Mesendoderm (in vitro differentiated cells): ENCODE data around the gene SORCS2.
A peak's percentile ranks its signal among the peaks of the same experiment; 100 is the strongest.

Source experiments
- DNase-seq: peaks from one replicate; pipeline ENCODE4 v3.0.0; 2013
- H2AK5ac ChIP-seq: 2 replicates; pipeline ENCODE4 v1.6.1; 2013; ENCODE audit warnings: low read length, inconsistent platforms
- H2BK120ac ChIP-seq: 2 replicates; pipeline ENCODE4 v1.6.1; 2013; ENCODE audit warnings: low read depth, mild to moderate bottlenecking, low read length, moderate library complexity, mixed read lengths
- H2BK15ac ChIP-seq: replicated peaks from 2 replicates; pipeline ENCODE4 v1.6.1; 2013; ENCODE audit warnings: low read depth, mild to moderate bottlenecking, moderate library complexity
- H2BK5ac ChIP-seq: 2 replicates; pipeline ENCODE4 v1.6.1; 2013; ENCODE audit warnings: low read length, inconsistent platforms
- H3K18ac ChIP-seq: 2 replicates; pipeline ENCODE4 v1.6.1; 2013; ENCODE audit warnings: mild to moderate bottlenecking, low read length, mixed read lengths
- H3K23ac ChIP-seq: one replicate; pipeline ENCODE4 v1.6.1; 2013; ENCODE audit warnings: low read length
- H3K27ac ChIP-seq: 2 replicates; pipeline ENCODE4 v1.5.1; 2013; ENCODE audit warnings: low read depth, mild to moderate bottlenecking, inconsistent platforms, low read length, moderate library complexity
- H3K27me3 ChIP-seq: 2 replicates; pipeline ENCODE4 v1.6.1; 2013; ENCODE audit warnings: low read length, control low read depth, mild to moderate bottlenecking, inconsistent platforms; ENCODE audit not compliant: insufficient read depth, poor library complexity
- H3K36me3 ChIP-seq: 2 replicates; pipeline ENCODE4 v1.6.1; 2013; ENCODE audit warnings: low read length, inconsistent platforms; ENCODE audit not compliant: control insufficient read depth, insufficient read depth
- H3K4ac ChIP-seq: one replicate; pipeline ENCODE4 v1.6.1; 2013; ENCODE audit warnings: low read depth, mild to moderate bottlenecking, low read length, moderate library complexity
- H3K4me1 ChIP-seq: 2 replicates; pipeline ENCODE4 v1.6.1; 2013; ENCODE audit warnings: low read depth, low read length, inconsistent platforms; ENCODE audit not compliant: control insufficient read depth
- H3K4me2 ChIP-seq: 2 replicates; pipeline ENCODE4 v1.6.1; 2013; ENCODE audit warnings: low read length
- H3K4me3 ChIP-seq: 2 replicates; pipeline ENCODE4 v1.5.1; 2013; ENCODE audit warnings: mild to moderate bottlenecking, low read length
- H3K56ac ChIP-seq: one replicate; pipeline ENCODE4 v1.6.1; 2013; ENCODE audit warnings: low read length
- H3K79me1 ChIP-seq: 2 replicates; pipeline ENCODE4 v1.6.1; 2013; ENCODE audit warnings: low read length, inconsistent platforms
- H3K79me2 ChIP-seq: 2 replicates; pipeline ENCODE4 v1.6.1; 2013; ENCODE audit warnings: mild to moderate bottlenecking, low read length; ENCODE audit not compliant: control insufficient read depth, insufficient read depth
- H3K9ac ChIP-seq: 2 replicates; pipeline ENCODE4 v1.6.1; 2013; ENCODE audit warnings: low read length, inconsistent platforms
- H4K5ac ChIP-seq: one replicate; pipeline ENCODE4 v1.6.1; 2013; ENCODE audit warnings: low read length
- H4K8ac ChIP-seq: one replicate; pipeline ENCODE4 v1.6.1; 2013; ENCODE audit warnings: low read depth, mild to moderate bottlenecking, control low read depth, low read length, moderate library complexity
- WGBS: extraction: QIAGEN DNeasy Blood & Tissue Kit; methylation state at CpG from one replicate; pipeline ENCODE4 v1.1.7; 2013; ENCODE audit warnings: low lambda C conversion rate, missing lambda C conversion rate; ENCODE audit not compliant: insufficient coverage; ENCODE audit errors: extremely low coverage; 5-methylcytosine and 5-hydroxymethylcytosine counted together

The SORCS2 gene

GRCh38 chr4:7523526-7523925 is 331.2 kb downstream of the SORCS2 start:
- Histone ChIP-seq H4K8ac (no peak overlapping the region), H3K9ac (no peak overlapping the region), H3K27ac (no peak overlapping the region), H3K4me3 (no peak overlapping the region), H3K4me2 (no peak overlapping the region), H3K36me3 (no peaks in the 10 kb centered on the region), H3K56ac (no peak overlapping the region), H3K27me3 (no peaks in the 10 kb centered on the region), H2BK120ac (no peak overlapping the region), H3K23ac (peak overlapping the region; percentile 2), H3K4ac (no peak overlapping the region), H2BK5ac (no peak overlapping the region), H2AK5ac (no peak overlapping the region), H3K4me1 (no peaks in the 10 kb centered on the region), H4K5ac (no peak overlapping the region), H3K79me1 (no peaks in the 10 kb centered on the region), H3K79me2 (no peaks in the 10 kb centered on the region), H3K18ac (no peak overlapping the region), H2BK15ac (no peak overlapping the region)
- DNase-seq, result no peak
- WGBS, result no CpG with 5 or more reads among the region's 12 CpGs

- Histone ChIP-seq H3K4me2 (no peak overlapping the region), H3K27ac (no peak overlapping the region), H2BK15ac (no peak overlapping the region), H3K79me1 (no peaks in the 10 kb centered on the region), H3K27me3 (no peaks in the 10 kb centered on the region), H3K4ac (no peak overlapping the region), H4K8ac (no peak overlapping the region), H3K23ac (no peak overlapping the region), H3K18ac (no peak overlapping the region), H2BK5ac (no peak overlapping the region), H4K5ac (no peak overlapping the region), H2AK5ac (no peak overlapping the region), H3K56ac (no peak overlapping the region), H3K79me2 (no peaks in the 10 kb centered on the region), H3K9ac (no peak overlapping the region), H3K36me3 (no peaks in the 10 kb centered on the region), H3K4me3 (no peak overlapping the region), H3K4me1 (no peaks in the 10 kb centered on the region), H2BK120ac (no peak overlapping the region)
- WGBS, result no CpG with 5 or more reads among the region's 12 CpGs
- no peak for DNase-seq
Observed at GRCh38 chr4:7524064-7524682, 331.8 kb downstream of the SORCS2 start.

GRCh38 chr4:7524843-7525242 is 332.5 kb downstream of the SORCS2 start:
- H3K4me3 ChIP-seq, result no peak overlapping the region
- H4K8ac ChIP-seq, result no peak overlapping the region
- H3K27me3 ChIP-seq, result no peaks in the 10 kb centered on the region
- H2BK15ac ChIP-seq, result no peak overlapping the region
- no peak overlapping the region for H3K18ac ChIP-seq
- H3K79me1 ChIP-seq, result no peaks in the 10 kb centered on the region
- no peaks in the 10 kb centered on the region for H3K36me3 ChIP-seq
- no peak overlapping the region for H4K5ac ChIP-seq
- WGBS, result no CpG with 5 or more reads among the region's 14 CpGs
- H3K4me1 ChIP-seq, result peaks cover 2% of the 10 kb centered on the region
- H3K56ac ChIP-seq, result no peak overlapping the region
- H3K4ac ChIP-seq, result no peak overlapping the region
- no peak overlapping the region for H3K27ac ChIP-seq
- H2BK5ac ChIP-seq, result no peak overlapping the region
- DNase-seq, result no peak
- no peak overlapping the region for H2BK120ac ChIP-seq
- H3K23ac ChIP-seq, result no peak overlapping the region
- H3K4me2 ChIP-seq, result no peak overlapping the region
- no peaks in the 10 kb centered on the region for H3K79me2 ChIP-seq
- no peak overlapping the region for H3K9ac ChIP-seq
- no peak overlapping the region for H2AK5ac ChIP-seq

DNA sequence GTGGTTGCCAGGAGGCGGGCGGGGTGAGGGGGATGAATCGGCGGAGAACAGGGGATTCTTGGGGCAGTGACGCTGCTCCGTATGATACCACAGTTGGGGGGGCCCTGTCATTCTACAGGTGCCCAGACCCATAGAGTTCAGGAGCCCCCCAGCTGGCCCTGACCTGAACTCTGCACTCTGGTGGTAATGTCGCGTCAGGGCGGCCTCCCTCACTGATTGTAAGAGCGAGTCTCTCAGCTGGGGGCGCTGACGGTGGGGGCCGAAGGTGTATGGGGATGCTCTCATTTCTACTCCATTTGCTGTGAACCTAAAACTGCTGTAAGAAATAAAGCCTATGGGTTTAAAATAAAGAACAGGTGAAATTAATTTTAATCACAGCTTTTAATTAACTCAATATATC is 334.2 kb downstream of the SORCS2 start:
- H3K27ac ChIP-seq, result no peak overlapping the region
- H2BK120ac ChIP-seq, result no peak overlapping the region
- no peak overlapping the region for H4K5ac ChIP-seq
- peaks cover 5% of the 10 kb centered on the region for H3K4me1 ChIP-seq
- H3K56ac ChIP-seq, result no peak overlapping the region
- no peak overlapping the region for H3K18ac ChIP-seq
- H4K8ac ChIP-seq, result no peak overlapping the region
- no peaks in the 10 kb centered on the region for H3K27me3 ChIP-seq
- H3K23ac ChIP-seq, result no peak overlapping the region
- no peak overlapping the region for H3K9ac ChIP-seq
- no peak overlapping the region for H2AK5ac ChIP-seq
- H3K79me2 ChIP-seq, result no peaks in the 10 kb centered on the region
- H3K4me2 ChIP-seq, result no peak overlapping the region
- H2BK5ac ChIP-seq, result no peak overlapping the region
- no peaks in the 10 kb centered on the region for H3K36me3 ChIP-seq
- no peaks in the 10 kb centered on the region for H3K79me1 ChIP-seq
- no peak for DNase-seq
- no CpG with 5 or more reads among the region's 13 CpGs for WGBS
- H3K4me3 ChIP-seq, result no peak overlapping the region
- no peak overlapping the region for H3K4ac ChIP-seq
- no peak overlapping the region for H2BK15ac ChIP-seq

DNA sequence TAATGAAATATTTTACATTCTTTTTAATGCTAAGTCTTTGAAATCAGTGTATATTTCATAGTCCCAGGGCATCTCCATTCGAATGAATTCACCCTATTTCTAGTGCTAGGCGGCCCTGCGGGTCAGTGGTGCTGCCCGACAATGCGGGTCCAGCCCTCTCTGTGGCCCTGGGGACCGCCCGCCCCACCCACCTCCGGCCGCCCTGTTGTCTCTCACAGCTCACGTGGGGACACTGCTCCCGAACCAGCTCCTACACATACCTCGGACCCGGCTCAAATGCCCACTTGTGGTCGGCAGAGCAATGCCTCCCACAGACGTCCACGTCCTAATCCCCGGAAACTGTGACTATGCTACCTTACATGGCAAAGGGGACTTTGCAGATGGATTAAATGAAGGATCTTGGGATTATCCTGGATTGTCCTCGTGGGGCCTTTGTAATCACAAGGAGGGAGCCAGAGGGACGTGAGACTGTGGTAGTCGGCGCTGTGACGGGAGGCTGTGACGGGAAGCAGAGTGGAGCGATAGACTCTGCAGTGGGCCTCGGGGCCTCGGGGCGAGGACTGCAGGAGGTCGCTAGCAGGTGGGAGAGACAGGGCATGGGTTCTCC is 334.7 kb downstream of the SORCS2 start:
- Histone ChIP-seq H2BK5ac (no peak overlapping the region), H3K27ac (no peak overlapping the region), H3K4me2 (no peak overlapping the region), H3K79me2 (no peaks in the 10 kb centered on the region), H2BK120ac (no peak overlapping the region), H4K5ac (no peak overlapping the region), H3K4me3 (no peak overlapping the region), H4K8ac (no peak overlapping the region), H2AK5ac (no peak overlapping the region), H3K4me1 (peaks cover 7% of the 10 kb centered on the region), H3K18ac (no peak overlapping the region), H3K23ac (no peak overlapping the region), H3K79me1 (no peaks in the 10 kb centered on the region), H3K27me3 (no peaks in the 10 kb centered on the region), H3K56ac (no peak overlapping the region), H3K4ac (no peak overlapping the region), H3K9ac (no peak overlapping the region), H3K36me3 (no peaks in the 10 kb centered on the region), H2BK15ac (no peak overlapping the region)
- DNase-seq, result no peak
- no CpG with 5 or more reads among the region's 28 CpGs for WGBS
